Prostate gland (tissue), 2 donors: ENCODE measurements around the gene SLC22A14.

Experiments used
- POLR2A ChIP-seq: fragments of 450-650 bp; IDR thresholded peaks from one replicate; pipeline ENCODE4 v1.6.1; 2016; ENCODE audit warnings: antibody characterized with exemption, mild to moderate bottlenecking
- TF ChIP-seq, protein P1 (sequence below), 4 experiments: fragments of 200-600 bp in 2 of 4; fragments of 450-650 bp in 2 of 4; sonication (generic) in 2 of 4; IDR thresholded peaks; 1 replicate in 3 of 4; 2 replicates in 1 of 4; pipeline ENCODE4 v1.5.1; 2016 to 2019; ENCODE audit warnings: antibody characterized with exemption in 4 of 4, mild to moderate bottlenecking in 2 of 4, moderate library complexity in 2 of 4

DNA sequence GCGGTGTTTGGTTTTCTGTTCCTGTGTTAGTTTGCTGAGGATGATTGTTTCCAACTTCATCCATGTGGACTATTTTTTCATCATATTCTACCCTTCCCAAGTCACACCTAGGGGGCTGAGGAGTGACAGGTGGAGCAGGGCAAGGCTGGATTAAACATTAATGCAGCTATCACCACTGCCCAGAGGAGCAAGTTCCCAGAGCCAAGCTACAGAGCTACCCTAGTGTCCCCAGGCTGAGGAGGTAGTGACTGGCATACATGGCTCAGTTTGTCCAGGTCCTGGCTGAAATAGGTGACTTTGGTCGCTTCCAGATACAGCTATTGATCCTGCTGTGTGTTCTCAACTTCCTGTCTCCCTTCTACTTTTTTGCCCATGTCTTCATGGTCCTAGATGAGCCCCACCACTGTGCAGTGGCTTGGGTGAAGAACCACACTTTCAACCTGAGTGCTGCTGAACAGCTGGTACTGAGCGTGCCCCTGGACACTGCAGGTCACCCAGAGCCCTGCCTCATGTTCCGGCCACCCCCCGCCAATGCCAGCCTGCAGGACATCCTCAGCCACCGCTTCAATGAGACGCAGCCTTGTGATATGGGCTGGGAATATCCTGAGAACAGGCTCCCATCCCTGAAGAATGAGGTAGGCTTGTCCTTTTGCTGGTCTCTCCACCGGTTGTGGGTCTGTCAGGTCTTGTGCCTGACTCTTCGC, 16.3 kb upstream of the SLC22A14 start, which contains the start of gene SLC22A13:
- TF ChIP-seq, protein P1, sequence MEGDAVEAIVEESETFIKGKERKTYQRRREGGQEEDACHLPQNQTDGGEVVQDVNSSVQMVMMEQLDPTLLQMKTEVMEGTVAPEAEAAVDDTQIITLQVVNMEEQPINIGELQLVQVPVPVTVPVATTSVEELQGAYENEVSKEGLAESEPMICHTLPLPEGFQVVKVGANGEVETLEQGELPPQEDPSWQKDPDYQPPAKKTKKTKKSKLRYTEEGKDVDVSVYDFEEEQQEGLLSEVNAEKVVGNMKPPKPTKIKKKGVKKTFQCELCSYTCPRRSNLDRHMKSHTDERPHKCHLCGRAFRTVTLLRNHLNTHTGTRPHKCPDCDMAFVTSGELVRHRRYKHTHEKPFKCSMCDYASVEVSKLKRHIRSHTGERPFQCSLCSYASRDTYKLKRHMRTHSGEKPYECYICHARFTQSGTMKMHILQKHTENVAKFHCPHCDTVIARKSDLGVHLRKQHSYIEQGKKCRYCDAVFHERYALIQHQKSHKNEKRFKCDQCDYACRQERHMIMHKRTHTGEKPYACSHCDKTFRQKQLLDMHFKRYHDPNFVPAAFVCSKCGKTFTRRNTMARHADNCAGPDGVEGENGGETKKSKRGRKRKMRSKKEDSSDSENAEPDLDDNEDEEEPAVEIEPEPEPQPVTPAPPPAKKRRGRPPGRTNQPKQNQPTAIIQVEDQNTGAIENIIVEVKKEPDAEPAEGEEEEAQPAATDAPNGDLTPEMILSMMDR (IDR thresholded peaks at IDR 0.05): no peak
- no peak for TF ChIP-seq POLR2A
